ENCODE results near the gene MYO7A. TPM values are rescaled to one million over a fixed set of nuclear protein-coding genes. Genes with fewer than 3 reads are reported as not detected.

The MYO7A gene
- total RNA-seq, 4 donors from 2014 or later: 13.4 to 29.9 (median 18.0) TPM

- no peak for DNase-seq (ENCODE audit: low spot score)
Measured at GRCh38 chr11:77100166-77101042, 27.6 kb upstream of the MYO7A start.

GRCh38 chr11:77101043-77101537 lies 27.0 kb upstream of the MYO7A start:
- ATAC-seq (ENCODE audit: low FRiP score) (no peak), DNase-seq (ENCODE audit: low spot score) (no peak)
- TF ChIP-seq CTCF (IDR thresholded peaks at IDR 0.05): no peak

More at GRCh38 chr11:77100166-77101042, 27.6 kb upstream of the MYO7A start:
- TF ChIP-seq CTCF (IDR thresholded peaks at IDR 0.05): no peak
- no peak for ATAC-seq (ENCODE audit: low FRiP score)

- DNase-seq (ENCODE audit: low spot score): no peak
- TF ChIP-seq CTCF (IDR thresholded peaks at IDR 0.05): no peak
- ATAC-seq (ENCODE audit: low FRiP score): no peak
Measured at GRCh38 chr11:77102246-77103210, 25.5 kb upstream of the MYO7A start, which contains the start of gene OMP. Gene OMP (plus strand): TSS chr11:77102840. CDS start chr11:77102840, 0 bp downstream.

- TF ChIP-seq CTCF (IDR thresholded peaks at IDR 0.05): no peak
- DNase-seq (ENCODE audit: low spot score) (no peak), ATAC-seq (ENCODE audit: low FRiP score) (no peak)
Measured at GRCh38 chr11:77103319-77103718, 24.7 kb upstream of the MYO7A start.

GRCh38 chr11:77104727-77105126 lies 23.3 kb upstream of the MYO7A start:
- TF ChIP-seq CTCF (IDR thresholded peaks at IDR 0.05): no peak

GRCh38 chr11:77106321-77106720 lies 21.7 kb upstream of the MYO7A start:
- TF ChIP-seq CTCF (IDR thresholded peaks at IDR 0.05): no peak
- ATAC-seq (ENCODE audit: low FRiP score) (no peak), DNase-seq (ENCODE audit: low spot score) (no peak)

More at GRCh38 chr11:77104727-77105126, 23.3 kb upstream of the MYO7A start:
- ATAC-seq (ENCODE audit: low FRiP score) (no peak), DNase-seq (ENCODE audit: low spot score) (no peak)

Data from omental fat pad (tissue), 4 donors.